GM18868 (cell line): Measurements from ENCODE around the gene COL7A1.
A peak's percentile ranks its signal among the peaks of the same experiment; 100 is the strongest.

Source experiments
- ATAC-seq: cut with Tn5 transposase; IDR thresholded peaks from one replicate; pipeline ENCODE4 v1.9.1; 2021; ENCODE audit warnings: mild to moderate bottlenecking, moderate library complexity; ENCODE audit not compliant: unreplicated experiment

The COL7A1 gene

DNA sequence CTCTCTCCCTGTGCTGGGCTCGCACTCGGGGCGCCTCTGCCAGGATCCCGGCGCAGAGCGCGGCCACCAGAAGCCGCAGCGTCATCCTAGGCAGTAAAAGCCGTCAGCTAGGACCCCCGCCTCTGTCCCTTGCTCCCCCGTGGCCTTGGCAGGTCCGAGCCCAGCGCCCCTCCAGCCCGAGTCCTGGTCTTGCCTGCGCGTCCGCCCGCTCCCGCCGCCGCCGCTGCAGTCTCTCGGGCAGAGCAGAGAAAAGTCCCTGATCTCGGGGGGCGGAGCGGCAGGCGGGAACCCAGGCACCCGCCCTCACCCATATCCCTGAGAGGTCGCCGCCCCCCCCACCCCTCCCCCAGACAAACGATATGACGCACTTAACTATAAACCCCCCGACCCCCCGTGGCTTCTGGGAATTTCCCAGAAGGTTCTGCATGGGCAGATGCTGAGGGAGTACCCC lies at the start of gene COL7A1:
COL7A1 (minus strand) TSS at position 255 of the 451 bp plus-strand sequence; CDS start at position 85, 170 bp downstream.
- no peak for ATAC-seq

- ATAC-seq, result no peak
Observed at GRCh38 chr3:48642605-48643004, 47.5 kb upstream of the COL7A1 start.

GRCh38 chr3:48641396-48641795 lies 46.3 kb upstream of the COL7A1 start:
- no peak for ATAC-seq

DNA sequence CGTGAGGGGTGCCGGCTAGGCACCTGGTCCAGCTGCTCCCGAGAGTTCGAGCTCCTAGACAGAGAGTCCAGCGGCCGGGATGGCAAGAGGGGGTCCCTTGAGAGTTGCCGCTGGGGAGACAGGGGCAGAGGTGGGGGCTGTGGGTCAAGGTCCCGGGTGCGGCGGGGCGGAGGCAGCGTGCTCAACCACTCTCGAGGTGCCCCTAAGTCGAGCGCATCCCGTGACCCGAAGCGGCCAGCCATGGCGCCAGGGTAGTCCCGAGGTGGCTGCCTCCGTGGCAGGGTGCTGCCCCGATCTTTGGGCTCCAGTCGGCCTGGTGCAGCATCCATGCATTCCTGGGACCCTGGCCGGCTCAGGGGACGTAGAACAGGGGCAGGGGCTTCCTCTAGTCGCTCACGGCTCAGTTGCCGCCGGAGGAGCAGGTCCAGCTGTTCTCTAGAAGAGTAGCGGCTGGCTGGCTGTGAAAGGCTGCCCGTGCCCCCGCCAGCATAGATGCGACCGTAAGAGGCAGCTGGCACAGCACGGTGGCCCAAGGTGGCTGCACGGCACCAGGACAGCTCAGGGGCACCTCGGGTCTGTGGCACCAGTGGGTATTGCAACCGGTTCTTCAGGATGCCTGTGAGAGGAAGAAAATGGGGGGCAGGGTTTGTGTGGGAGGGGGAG lies 44.9 kb upstream of the COL7A1 start:
- ATAC-seq, result no peak

DNA sequence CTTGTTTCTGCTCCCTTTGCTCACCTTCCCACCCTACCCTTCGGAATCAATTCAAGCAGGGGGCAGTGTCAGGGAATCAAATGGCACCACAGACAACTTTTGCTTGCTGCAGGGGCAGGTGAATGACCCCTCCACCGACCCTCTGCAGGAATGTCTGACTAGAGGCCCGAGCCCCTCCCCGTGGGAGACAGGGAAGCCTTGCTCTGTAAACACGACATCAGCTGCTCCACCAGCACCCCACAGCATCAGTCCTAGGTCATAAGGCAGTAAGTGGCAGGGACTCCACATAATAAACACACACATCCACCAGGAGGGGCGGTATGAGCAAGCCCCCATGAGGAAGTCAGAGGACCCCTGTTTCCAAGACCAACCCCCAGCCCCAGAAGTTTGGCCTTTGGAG lies 42.2 kb upstream of the COL7A1 start:
- no peak for ATAC-seq

DNA sequence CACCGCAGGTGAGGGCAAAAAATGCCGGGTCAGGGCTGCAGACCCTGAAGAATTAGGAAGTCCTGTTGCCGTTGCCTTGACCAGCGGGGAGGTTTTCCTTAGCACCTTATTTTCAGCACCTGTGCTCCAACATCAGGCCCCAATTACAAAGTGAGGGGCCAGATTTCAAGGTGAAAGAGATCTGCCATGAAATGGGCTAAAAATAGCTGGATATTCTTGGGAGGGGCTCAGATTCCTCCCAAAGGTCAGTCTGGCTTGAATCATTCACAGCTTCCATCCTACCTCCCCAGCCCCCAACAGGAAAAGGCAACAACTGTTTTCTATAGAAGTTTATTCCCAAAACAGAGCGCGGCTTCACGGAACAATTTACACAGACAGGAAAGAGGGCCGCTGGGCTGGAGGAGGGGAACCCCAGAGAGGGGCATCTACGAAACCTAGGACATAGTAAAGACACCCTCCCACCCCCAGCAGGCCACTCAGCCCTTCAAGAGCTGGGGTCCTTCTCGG lies 41.1 kb upstream of the COL7A1 start:
- no peak for ATAC-seq

DNA sequence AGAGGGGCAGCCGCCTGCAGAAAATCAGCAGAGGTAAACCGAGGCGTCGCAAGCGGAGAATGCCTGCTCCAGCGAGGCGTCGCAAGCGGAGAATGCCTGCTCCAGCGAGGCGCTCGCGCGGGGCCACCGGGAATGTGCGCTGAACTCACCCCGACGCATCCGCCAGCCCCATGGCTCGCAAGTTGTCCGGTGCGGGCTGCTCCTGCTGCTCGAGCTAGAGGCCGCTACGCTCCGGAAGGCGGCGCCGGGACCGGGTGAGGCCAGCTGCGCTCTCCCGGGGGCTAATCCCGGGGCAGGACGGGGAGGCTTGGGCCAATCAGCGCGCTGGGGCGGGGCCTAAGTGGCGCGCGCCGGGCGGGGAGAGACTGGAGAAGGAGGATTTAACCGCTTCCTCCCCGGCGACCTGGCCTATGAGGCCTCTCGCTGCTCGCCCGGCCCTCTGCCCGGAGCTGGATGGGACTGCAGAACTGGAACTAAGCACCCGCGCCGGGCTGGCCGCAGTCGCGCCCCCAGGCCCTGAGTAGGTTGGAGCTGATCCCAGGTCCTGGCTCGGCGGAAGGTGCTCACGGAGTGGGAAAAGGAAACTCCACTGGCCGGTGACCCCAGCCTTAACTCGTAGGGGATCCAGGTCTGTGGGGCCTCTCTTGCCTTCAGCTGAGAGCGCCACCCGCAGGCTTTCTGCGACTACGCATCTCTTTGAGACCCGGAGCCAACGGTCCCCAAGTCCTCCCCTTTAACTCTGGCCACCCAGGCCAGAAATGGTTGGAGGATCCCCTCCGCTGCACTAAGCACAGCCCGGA lies 40.3 kb upstream of the COL7A1 start, which contains the start of gene SLC26A6:
SLC26A6 (minus strand) TSS at position 240 of the 800 bp plus-strand sequence; CDS start at position 172, 68 bp downstream.
- ATAC-seq, result peak; percentile 91

DNA sequence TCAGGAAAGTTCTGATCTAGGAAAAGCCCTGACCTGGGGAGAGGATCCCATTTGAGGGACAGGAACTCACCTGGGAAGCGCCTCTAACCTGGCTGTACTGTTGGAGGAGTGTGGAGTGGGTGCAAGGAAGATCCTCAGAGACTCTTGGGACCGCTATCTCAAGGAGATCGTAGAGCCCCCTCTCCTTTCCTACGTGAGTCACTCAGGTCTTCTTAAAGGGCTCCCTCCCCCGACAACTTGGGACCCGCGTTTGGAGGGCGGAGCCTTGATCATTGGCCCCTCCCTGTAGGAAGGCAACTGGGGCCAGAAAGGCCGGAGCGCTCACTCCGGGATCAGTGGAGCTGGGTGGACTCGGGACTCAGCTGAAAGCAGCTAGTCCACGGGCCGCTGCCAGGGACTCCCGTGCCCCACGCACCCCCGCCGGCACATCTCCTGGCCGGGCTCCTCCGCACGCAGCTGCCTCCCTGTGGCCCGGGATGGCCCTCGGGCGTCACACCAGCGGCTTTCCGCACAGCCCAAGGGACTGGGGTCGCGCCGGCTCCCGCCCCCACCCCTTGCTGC lies 39.6 kb upstream of the COL7A1 start:
- ATAC-seq, result no peak

DNA sequence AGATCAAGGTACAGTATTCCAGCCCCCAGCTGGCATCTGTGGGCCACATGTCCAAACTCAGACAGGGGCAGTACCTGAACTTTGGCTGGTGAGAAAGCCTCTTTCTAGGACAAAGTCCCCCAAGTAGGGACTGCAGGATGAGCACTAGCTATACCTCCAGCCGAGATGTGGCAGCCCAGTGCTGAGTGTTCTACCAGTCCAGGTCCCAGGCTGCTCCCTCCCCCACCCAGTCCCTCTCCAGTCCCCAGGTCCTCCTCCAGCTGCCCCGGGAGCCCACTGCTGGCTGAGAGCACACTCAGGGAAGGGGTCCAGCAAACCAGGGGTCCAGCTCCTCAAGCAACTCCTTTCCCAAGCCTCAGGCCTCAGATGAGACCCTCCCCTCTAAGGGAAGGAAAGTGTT lies 38.6 kb upstream of the COL7A1 start:
- ATAC-seq, result no peak

DNA sequence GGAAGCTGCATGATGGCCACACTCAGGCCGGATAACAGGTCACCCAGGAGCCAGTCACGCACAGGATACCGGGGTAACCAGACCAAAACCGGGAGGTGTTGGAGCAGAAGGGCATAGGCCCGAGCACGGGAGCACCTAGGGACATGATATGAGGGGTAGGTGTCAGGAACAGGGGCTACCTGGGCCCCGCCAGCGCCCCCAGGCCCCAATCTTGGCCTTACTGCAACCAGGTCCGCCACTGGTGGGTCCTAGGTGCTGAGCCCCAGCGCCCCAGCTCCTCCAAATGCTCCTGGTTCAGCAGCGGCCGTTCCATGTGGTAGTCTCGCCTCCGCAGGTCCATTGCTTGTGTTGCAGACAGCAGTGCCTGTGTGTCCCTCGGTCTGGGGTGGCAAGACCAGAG lies 38.1 kb upstream of the COL7A1 start:
- no peak for ATAC-seq

- no peak for ATAC-seq
Observed at GRCh38 chr3:48631516-48632448, 36.7 kb upstream of the COL7A1 start.

DNA sequence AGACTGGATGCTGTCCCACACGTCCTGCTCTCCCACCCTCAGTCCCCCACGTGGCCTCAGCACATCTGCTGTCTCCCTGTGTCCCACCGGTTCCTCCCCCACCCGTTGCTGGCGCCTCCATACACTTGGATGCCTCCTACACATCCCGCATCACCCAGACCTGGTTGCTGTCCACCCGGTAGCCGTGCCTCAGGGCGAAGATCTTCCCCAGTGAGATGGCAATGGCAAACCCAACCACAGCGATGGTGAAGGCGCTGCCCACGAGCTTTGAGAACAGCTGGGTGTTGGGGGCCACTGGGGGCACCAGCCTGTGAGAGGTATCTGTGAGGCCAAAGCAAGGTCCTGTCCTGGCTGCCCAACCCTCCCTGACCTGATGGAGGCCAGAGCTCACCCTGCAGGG lies 35.7 kb upstream of the COL7A1 start:
- no peak for ATAC-seq

DNA sequence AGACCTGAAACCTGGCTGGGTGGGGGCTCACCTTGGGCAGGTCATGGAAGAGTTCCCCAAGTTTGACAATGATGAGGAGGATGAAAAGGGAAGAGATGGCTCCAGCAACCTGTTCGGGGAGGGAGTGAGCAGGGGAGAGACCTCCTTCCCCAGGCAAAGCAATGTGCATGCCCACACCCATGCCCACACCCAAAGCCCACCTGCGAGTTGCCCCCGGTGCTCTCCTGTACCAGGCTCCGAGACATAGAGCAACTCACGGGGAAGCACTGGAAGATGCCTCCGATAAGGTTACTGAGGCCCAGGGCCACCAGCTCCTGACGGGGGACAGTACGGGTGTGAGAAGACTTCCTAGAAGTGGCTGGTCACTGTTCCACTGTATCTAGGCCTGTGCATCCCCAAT lies 35.3 kb upstream of the COL7A1 start:
- no peak for ATAC-seq

DNA sequence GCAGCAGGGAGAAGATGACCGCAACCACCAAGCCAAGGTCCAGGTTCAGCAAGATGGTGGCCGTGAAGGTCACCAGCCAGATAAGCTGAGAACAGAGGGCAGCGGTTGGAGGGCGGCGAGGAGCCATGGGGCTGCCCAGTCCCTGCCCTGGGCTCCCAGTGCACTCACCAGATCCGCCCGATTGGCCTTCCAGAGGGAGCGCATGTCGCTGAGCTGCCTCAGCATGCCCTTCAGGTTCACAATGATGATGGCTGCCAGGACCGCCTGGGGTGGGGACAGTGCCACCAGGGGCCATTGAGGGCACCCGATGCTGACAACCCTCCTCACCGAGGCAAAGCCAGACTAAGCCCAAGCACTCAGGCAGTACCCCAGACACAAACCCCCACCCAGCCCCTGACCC lies 34.8 kb upstream of the COL7A1 start:
- no peak for ATAC-seq

DNA sequence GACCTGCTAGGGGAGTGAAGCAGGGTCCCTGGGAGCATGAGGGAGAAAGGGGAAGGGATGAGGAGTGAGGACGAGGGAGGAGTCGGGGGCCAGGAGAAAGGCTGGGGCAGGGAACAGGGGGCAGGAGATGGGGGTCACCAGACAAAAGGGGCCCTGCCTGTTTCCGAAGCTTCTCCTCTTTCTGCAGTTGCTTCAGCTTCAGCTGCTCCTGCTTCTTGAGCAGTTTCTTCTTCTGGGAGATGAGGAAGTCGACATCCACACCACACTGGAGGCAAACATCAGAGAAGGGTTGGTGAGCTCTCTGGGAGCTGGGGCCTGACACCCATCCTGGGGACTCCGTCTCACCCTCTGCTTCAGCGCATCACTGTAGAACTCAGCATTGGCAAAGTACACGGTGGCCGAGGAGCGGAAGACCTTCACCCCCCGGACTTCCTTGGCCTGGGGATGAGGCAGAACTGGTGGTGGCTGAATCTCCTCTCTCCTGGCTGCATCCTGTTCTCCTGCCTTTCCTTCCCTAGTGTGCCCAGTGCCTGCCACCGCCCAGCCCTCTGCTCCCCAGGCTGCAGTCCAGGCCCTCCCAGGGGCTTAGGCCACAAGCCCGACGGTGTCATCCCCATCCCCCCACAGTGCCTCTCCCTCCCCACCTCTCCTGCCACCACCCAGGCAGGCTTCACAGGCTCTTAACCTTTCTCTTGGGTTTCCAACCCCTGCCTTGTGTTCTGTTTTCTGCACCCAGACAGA lies 33.3 kb upstream of the COL7A1 start:
- ATAC-seq, result no peak

DNA sequence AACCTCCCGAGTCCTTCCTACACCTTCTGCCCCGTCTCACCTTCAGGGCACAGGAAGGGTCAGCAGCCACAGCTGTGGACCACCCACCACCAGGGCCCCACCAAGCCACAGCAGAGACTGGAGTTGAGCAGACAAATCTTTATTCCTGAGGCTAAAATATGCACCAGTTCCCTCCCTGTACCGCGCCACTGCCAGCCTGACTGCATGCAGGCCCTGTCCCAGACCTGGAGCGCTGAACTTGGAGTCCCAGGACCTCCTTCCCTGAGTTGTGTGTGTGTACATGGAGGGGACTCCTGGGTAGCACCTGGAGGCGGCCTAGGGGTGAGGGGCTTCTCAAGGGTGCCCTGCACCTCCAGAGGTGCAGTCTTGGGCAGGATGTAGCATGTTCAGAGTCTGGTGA lies 30.5 kb upstream of the COL7A1 start:
- ATAC-seq, result no peak

- no peak for ATAC-seq
Observed at GRCh38 chr3:48624767-48625166, 29.6 kb upstream of the COL7A1 start.

GRCh38 chr3:48623851-48624547 lies 28.9 kb upstream of the COL7A1 start:
- ATAC-seq, result no peak

- ATAC-seq, result no peak
Observed at GRCh38 chr3:48621461-48621869, 26.3 kb upstream of the COL7A1 start, which contains the start of gene TMEM89. Gene TMEM89 (minus strand): TSS chr3:48621769. CDS start chr3:48621756, 13 bp downstream.
